NT2/D1 (cell line): ENCODE measurements around the gene AMPD2.

Source experiments
- SUZ12 ChIP-seq: IDR thresholded peaks from 2 replicates; pipeline ENCODE4 v1.6.1; 2011; ENCODE audit not compliant: insufficient read length, insufficient read depth; ENCODE audit errors: extremely low read depth
- YY1 ChIP-seq: IDR thresholded peaks from 2 replicates; pipeline ENCODE4 v1.6.1; 2011; ENCODE audit not compliant: insufficient read length, insufficient read depth
- ZNF274 ChIP-seq: IDR thresholded peaks from 2 replicates; pipeline ENCODE4 v1.6.1; 2011; ENCODE audit warnings: mild to moderate bottlenecking, low read depth, low read length

- TF ChIP-seq ZNF274 = no peak
- no peak for TF ChIP-seq YY1
- TF ChIP-seq SUZ12 = no peak
These were observed 4.0 kb downstream of the AMPD2 start for GRCh38 chr1:109623601-109624161.
